Measurements from ENCODE around the gene NPPC.

DNA sequence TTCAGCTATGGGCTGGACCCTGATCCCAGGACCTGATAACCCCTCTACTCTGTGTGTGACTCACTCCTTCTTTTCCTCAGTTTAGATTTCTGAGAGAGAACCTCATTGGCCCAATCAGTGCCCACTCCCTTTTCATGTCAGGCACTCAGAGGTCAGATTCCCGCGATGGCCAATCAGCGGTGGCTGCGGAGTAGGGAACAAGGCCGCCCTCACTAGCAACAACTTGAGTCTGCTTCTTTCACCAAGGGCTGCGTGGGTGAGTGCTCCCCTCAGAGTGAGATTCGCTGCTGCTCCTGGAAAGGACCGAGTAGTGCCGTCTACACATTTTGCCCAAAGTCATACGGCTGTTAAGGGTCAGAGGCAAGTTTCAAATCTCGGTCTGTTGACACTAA is 34.7 kb downstream of the NPPC start:
- TF ChIP-seq, protein P1, sequence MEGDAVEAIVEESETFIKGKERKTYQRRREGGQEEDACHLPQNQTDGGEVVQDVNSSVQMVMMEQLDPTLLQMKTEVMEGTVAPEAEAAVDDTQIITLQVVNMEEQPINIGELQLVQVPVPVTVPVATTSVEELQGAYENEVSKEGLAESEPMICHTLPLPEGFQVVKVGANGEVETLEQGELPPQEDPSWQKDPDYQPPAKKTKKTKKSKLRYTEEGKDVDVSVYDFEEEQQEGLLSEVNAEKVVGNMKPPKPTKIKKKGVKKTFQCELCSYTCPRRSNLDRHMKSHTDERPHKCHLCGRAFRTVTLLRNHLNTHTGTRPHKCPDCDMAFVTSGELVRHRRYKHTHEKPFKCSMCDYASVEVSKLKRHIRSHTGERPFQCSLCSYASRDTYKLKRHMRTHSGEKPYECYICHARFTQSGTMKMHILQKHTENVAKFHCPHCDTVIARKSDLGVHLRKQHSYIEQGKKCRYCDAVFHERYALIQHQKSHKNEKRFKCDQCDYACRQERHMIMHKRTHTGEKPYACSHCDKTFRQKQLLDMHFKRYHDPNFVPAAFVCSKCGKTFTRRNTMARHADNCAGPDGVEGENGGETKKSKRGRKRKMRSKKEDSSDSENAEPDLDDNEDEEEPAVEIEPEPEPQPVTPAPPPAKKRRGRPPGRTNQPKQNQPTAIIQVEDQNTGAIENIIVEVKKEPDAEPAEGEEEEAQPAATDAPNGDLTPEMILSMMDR (IDR thresholded peaks at IDR 0.05; ENCODE audit: low read length): no peak
- no peak for TF ChIP-seq EZH2 (IDR thresholded peaks at IDR 0.05; ENCODE audit: borderline replicate concordance, low read length)

All from OCI-LY1 (cell line).